Hepatocyte (in vitro differentiated cells): ENCODE results near the gene RNF141.

ENCODE experiments used
- EZH2 ChIP-seq: fragments of 200-600 bp; sonication (generic); IDR thresholded peaks from 2 replicates; pipeline ENCODE4 v1.6.1; 2016; ENCODE audit warnings: antibody characterized with exemption, mild to moderate bottlenecking, borderline replicate concordance
- EZH2phosphoT487 ChIP-seq: fragments of 200-600 bp; sonication (generic); IDR thresholded peaks from one replicate; pipeline ENCODE4 v1.6.1; 2018; ENCODE audit warnings: antibody characterized with exemption, mild to moderate bottlenecking, low read depth, moderate library complexity; ENCODE audit not compliant: unreplicated experiment, severe bottlenecking
- TF ChIP-seq, protein P1 (sequence below): fragments of 200-600 bp; sonication (generic); IDR thresholded peaks from 2 replicates; pipeline ENCODE4 v1.5.1; 2016; ENCODE audit warnings: antibody characterized with exemption, mild to moderate bottlenecking; ENCODE audit not compliant: poor library complexity

DNA sequence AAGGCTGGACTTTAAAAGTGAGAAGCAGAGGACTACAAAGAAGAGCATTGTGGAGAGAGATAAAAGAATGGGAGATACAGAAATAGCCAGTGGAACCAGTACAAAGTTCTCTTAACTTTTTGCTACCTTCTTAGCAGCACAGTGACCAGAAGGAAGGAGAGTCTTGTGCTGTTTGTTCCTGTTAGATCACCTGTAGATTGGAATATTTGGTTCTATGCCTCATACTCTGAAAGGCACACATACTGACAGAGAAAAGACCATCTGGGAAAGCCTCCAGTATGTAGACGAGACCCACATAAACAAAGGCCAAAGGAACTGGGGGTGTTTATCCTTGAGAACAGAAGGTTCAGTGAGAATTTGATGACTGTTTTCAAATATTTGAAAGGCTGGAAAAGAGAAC, 18.7 kb downstream of the RNF141 start:
- TF ChIP-seq, protein P1, sequence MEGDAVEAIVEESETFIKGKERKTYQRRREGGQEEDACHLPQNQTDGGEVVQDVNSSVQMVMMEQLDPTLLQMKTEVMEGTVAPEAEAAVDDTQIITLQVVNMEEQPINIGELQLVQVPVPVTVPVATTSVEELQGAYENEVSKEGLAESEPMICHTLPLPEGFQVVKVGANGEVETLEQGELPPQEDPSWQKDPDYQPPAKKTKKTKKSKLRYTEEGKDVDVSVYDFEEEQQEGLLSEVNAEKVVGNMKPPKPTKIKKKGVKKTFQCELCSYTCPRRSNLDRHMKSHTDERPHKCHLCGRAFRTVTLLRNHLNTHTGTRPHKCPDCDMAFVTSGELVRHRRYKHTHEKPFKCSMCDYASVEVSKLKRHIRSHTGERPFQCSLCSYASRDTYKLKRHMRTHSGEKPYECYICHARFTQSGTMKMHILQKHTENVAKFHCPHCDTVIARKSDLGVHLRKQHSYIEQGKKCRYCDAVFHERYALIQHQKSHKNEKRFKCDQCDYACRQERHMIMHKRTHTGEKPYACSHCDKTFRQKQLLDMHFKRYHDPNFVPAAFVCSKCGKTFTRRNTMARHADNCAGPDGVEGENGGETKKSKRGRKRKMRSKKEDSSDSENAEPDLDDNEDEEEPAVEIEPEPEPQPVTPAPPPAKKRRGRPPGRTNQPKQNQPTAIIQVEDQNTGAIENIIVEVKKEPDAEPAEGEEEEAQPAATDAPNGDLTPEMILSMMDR, result no peak
- no peak for TF ChIP-seq EZH2
- no peak for TF ChIP-seq EZH2phosphoT487
